ENCODE measurements around the gene TRIO. TPM values are rescaled to one million over a fixed set of nuclear protein-coding genes. Genes with fewer than 3 reads are reported as not detected.

Gene TRIO
- total RNA-seq, 1 experiment from 2014 or later, result 99.8 TPM

DNA sequence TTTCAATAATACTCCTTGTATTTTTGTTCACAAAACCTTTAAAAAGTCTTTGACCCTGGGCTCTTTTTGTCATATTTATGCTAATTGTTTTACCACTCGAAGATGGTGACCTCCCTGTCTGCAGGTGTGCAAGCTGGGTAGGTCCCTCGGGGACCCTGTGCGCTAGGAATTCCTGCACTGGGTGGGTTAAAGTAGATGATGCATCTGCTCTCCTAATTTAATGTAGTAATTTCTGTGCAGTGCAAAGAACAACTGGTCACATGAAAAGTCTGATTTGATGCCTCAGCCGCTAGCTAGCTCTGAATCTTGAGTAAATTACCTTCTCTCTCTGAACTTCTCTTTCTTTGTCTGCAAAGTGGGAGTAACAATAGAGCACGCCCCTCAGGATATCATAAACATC lies 299.4 kb downstream of the TRIO start:
- intact Hi-C loops (cut with micrococcal nuclease; ENCODE audit: unreplicated experiment), result no loop called here
- TF ChIP-seq CTCF (conservative IDR thresholded peaks at IDR 0.05; ENCODE audit: low read depth, low read length) (no peak), EZH2 (IDR thresholded peaks at IDR 0.05; ENCODE audit: borderline replicate concordance, low read depth, low read length, poor library complexity, severe bottlenecking) (no peak)
- BruUV-seq (replicated peaks), result no TSS peak
- ChIA-PET CTCF (no interaction called here), POLR2A (ENCODE audit: low non-redundant PET) (no interaction called here)
- Histone ChIP-seq H3K36me3 (ENCODE audit: insufficient read depth, low read length, poor library complexity, severe bottlenecking) (no peaks in the 10 kb centered on the region), H3K9me3 (ENCODE audit: low read depth, low read length, poor library complexity, severe bottlenecking) (no peaks in the 10 kb centered on the region), H3K4me3 (ENCODE audit: low read depth, low read length, poor library complexity, severe bottlenecking) (no peak overlapping the region), H3K27me3 (replicated peaks; ENCODE audit: insufficient read depth, low read depth, low read length, poor library complexity) (no peaks in the 10 kb centered on the region), H3K27ac (ENCODE audit: low read depth, low read length, poor library complexity, severe bottlenecking) (no peak overlapping the region), H3K4me1 (ENCODE audit: insufficient read depth, low read length, poor library complexity, severe bottlenecking) (peaks cover 74% of the 10 kb centered on the region)
- DNase-seq (ENCODE audit: low spot score), result no peak

DNA sequence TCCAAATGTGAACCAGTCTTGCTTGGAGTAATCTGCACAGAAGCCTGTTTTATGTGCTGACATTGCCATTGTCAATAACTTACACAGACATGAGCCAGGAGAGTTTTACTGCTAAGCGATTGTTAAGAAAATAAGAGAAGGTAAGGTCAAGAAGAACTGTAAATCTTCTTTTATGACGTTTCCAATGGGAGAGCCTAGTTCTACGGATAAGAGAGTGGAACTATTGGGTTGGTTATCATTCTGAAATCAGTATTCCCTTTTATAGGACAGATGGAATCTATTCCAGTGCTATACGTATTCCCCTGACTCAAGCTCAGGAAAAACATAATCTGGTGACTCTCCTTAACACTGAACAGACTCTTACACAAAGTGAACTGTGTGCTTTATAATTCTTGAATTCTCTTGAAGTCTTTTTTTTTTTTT lies 300.5 kb downstream of the TRIO start:
- POLR2A ChIA-PET (ENCODE audit: low non-redundant PET), result no interaction called here
- Histone ChIP-seq H3K27ac (ENCODE audit: low read depth, low read length, poor library complexity, severe bottlenecking) (no peak overlapping the region), H3K4me1 (ENCODE audit: insufficient read depth, low read length, poor library complexity, severe bottlenecking) (peaks cover 82% of the 10 kb centered on the region), H3K9me3 (ENCODE audit: low read depth, low read length, poor library complexity, severe bottlenecking) (no peaks in the 10 kb centered on the region), H3K27me3 (replicated peaks; ENCODE audit: insufficient read depth, low read depth, low read length, poor library complexity) (no peaks in the 10 kb centered on the region), H3K4me3 (ENCODE audit: low read depth, low read length, poor library complexity, severe bottlenecking) (no peak overlapping the region), H3K36me3 (ENCODE audit: insufficient read depth, low read length, poor library complexity, severe bottlenecking) (no peaks in the 10 kb centered on the region)
- intact Hi-C loops (cut with micrococcal nuclease; ENCODE audit: unreplicated experiment), result no loop called here
- CTCF ChIA-PET, result no interaction called here
- no peak for DNase-seq (ENCODE audit: low spot score)
- no peak for TF ChIP-seq EZH2 (IDR thresholded peaks at IDR 0.05; ENCODE audit: borderline replicate concordance, low read depth, low read length, poor library complexity, severe bottlenecking)
- TF ChIP-seq CTCF (conservative IDR thresholded peaks at IDR 0.05; ENCODE audit: low read depth, low read length), result no peak
- no TSS peak for BruUV-seq (replicated peaks)

DNA sequence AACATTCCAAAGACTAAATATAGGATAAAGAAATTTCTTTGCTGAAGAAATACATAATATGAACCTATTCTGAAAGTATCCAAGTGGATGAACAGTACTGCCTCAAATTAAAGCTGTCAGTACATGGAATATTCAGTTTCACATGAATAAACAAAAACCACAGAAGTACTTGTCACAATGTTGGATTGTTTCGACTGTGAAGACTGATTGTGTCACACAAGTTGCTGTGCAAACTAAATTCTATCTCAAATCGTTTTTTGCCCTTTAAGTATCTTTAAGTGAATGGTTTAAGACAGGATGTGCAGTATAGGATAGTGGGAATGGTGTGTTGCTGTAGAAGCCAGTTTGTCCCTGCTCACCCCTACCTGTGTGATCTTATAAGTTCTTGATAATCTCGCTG lies 301.0 kb downstream of the TRIO start:
- no peak for TF ChIP-seq EZH2 (IDR thresholded peaks at IDR 0.05; ENCODE audit: borderline replicate concordance, low read depth, low read length, poor library complexity, severe bottlenecking)
- no peak for TF ChIP-seq CTCF (conservative IDR thresholded peaks at IDR 0.05; ENCODE audit: low read depth, low read length)
- intact Hi-C loops (cut with micrococcal nuclease; ENCODE audit: unreplicated experiment), result no loop called here
- ChIA-PET POLR2A (ENCODE audit: low non-redundant PET) (no interaction called here), CTCF (no interaction called here)
- H3K36me3 ChIP-seq (ENCODE audit: insufficient read depth, low read length, poor library complexity, severe bottlenecking), result no peaks in the 10 kb centered on the region
- no peak overlapping the region for H3K27ac ChIP-seq (ENCODE audit: low read depth, low read length, poor library complexity, severe bottlenecking)
- no peak for DNase-seq (ENCODE audit: low spot score)
- no TSS peak for BruUV-seq (replicated peaks)
- no peaks in the 10 kb centered on the region for H3K27me3 ChIP-seq (replicated peaks; ENCODE audit: insufficient read depth, low read depth, low read length, poor library complexity)
- H3K4me1 ChIP-seq (ENCODE audit: insufficient read depth, low read length, poor library complexity, severe bottlenecking), result peaks cover 85% of the 10 kb centered on the region
- H3K9me3 ChIP-seq (ENCODE audit: low read depth, low read length, poor library complexity, severe bottlenecking), result no peaks in the 10 kb centered on the region
- H3K4me3 ChIP-seq (ENCODE audit: low read depth, low read length, poor library complexity, severe bottlenecking), result no peak overlapping the region

Data from A673 (cell line).